B cell (primary cell): ENCODE data around the gene UPK3A. TPM values are rescaled to one million over a fixed set of nuclear protein-coding genes. Genes with fewer than 3 reads are reported as not detected.

Experiments used
- ATAC-seq: fragments of 200-7000 bp; cut with Tn5 transposase; one replicate; pipeline ENCODE4 v1.10.0; 2021; ENCODE audit warnings: low read depth, mild to moderate bottlenecking, moderate number of reproducible peaks, moderate library complexity
- CTCF ChIA-PET: fragments of 350-600 bp; sonication (Branson Sonifier 250); formaldehyde crosslinking; loops from one replicate; lab custom pipeline; 2021; ENCODE audit warnings: antibody characterized with exemption, inconsistent platforms; lab: Charles Lee
- POLR2A ChIA-PET: fragments of 350-600 bp; sonication (Branson Sonifier 250); formaldehyde crosslinking; loops from one replicate; lab custom pipeline; 2021; ENCODE audit warnings: antibody characterized with exemption; lab: Charles Lee
- DNase-seq: peaks from one replicate; pipeline ENCODE4 v3.0.0; 2013
- H2AFZ ChIP-seq: 2 replicates; pipeline ENCODE4 v1.6.1; 2012; ENCODE audit warnings: mild to moderate bottlenecking, low read depth, low read length; ENCODE audit not compliant: insufficient read depth, poor library complexity, severe bottlenecking
- H3K27ac ChIP-seq, 2 donors: 1 replicate in 1 of 2; 2 replicates in 1 of 2; pipeline ENCODE4 v1.5.1; 2012 to 2013; ENCODE audit warnings: low read length in 2 of 2, mild to moderate bottlenecking in 2 of 2, moderate library complexity in 1 of 2
- H3K27me3 ChIP-seq, 4 experiments: fragments of 200-600 bp in 1 of 4; sonication (generic) in 1 of 4; replicated peaks in 1 of 4; 1 replicate in 2 of 4; 2 replicates in 2 of 4; pipeline versions ENCODE4 v1.6.1 to v1.7.0; 2013 to 2016; ENCODE audit warnings: low read length in 3 of 4, mild to moderate bottlenecking in 2 of 4, mixed read lengths in 1 of 4, moderate library complexity in 1 of 4; ENCODE audit not compliant: insufficient read depth in 4 of 4, control insufficient read depth in 3 of 4; ENCODE audit errors: control extremely low read depth in 1 of 4
- H3K36me3 ChIP-seq, 2 experiments: replicated peaks in 1 of 2; 1 replicate in 1 of 2; 2 replicates in 1 of 2; pipeline versions ENCODE4 v1.6.1 to v1.7.1; 2013; ENCODE audit warnings: low read length in 1 of 2; ENCODE audit not compliant: insufficient read depth in 2 of 2, control insufficient read depth in 1 of 2; ENCODE audit errors: control extremely low read depth in 1 of 2, extremely low read depth in 1 of 2
- H3K4me1 ChIP-seq, 2 donors: fragments of 200-600 bp in 1 of 2; sonication (generic) in 1 of 2; 1 replicate in 1 of 2; 2 replicates in 1 of 2; pipeline versions ENCODE4 v1.5.1 to v1.6.1; 2013 to 2017; ENCODE audit warnings: low read length in 2 of 2; ENCODE audit not compliant: control insufficient read depth in 2 of 2, insufficient read depth in 2 of 2
- H3K4me2 ChIP-seq: replicated peaks from 2 replicates; pipeline ENCODE3; 2012; ENCODE audit warnings: mild to moderate bottlenecking, low read depth, low read length; ENCODE audit not compliant: poor library complexity, severe bottlenecking
- H3K4me3 ChIP-seq, 5 experiments: fragments of 200-600 bp in 1 of 5; sonication (generic) in 1 of 5; 1 replicate in 3 of 5; 2 replicates in 2 of 5; pipeline versions ENCODE4 v1.5.1 to v1.7.0; 2011 to 2016; ENCODE audit warnings: low read length in 4 of 5, mild to moderate bottlenecking in 4 of 5, low read depth in 2 of 5, control low read depth in 1 of 5, moderate library complexity in 1 of 5; ENCODE audit not compliant: insufficient read depth in 1 of 5; ENCODE audit errors: control extremely low read depth in 1 of 5, extremely low read depth in 1 of 5
- H3K79me2 ChIP-seq: fragments of 200-600 bp; sonication (generic); one replicate; pipeline ENCODE4 v1.6.0; 2016; ENCODE audit warnings: low read length; ENCODE audit not compliant: control insufficient read depth, insufficient read depth
- H3K9ac ChIP-seq: fragments of 200-600 bp; sonication (generic); 2 replicates; pipeline ENCODE4 v1.6.1; 2017; ENCODE audit warnings: mild to moderate bottlenecking, low read length, moderate library complexity
- H3K9me3 ChIP-seq, 3 donors: one replicate each; pipeline versions ENCODE4 v1.6.1 to v1.7.1; 2013; ENCODE audit warnings: low read length in 2 of 3; ENCODE audit not compliant: control insufficient read depth in 2 of 3, insufficient read depth in 1 of 3; ENCODE audit errors: control extremely low read depth in 1 of 3
- H4K20me1 ChIP-seq: 2 replicates; pipeline ENCODE4 v1.6.0; 2012; ENCODE audit warnings: mild to moderate bottlenecking, low read length; ENCODE audit not compliant: insufficient read depth, control insufficient read depth, poor library complexity, severe bottlenecking
- H3K27ac Mint-ChIP-seq: one replicate; pipeline ENCODE4 v1.8.0; 2021; ENCODE audit warnings: mixed read lengths
- H3K27me3 Mint-ChIP-seq: one replicate; pipeline ENCODE4 v1.8.0; 2021; ENCODE audit warnings: mixed read lengths
- H3K4me1 Mint-ChIP-seq: one replicate; pipeline ENCODE4 v1.8.0; 2021; ENCODE audit warnings: mixed read lengths
- H3K4me3 Mint-ChIP-seq: one replicate; pipeline ENCODE4 v1.8.0; 2021; ENCODE audit warnings: mixed read lengths
- H3K9me3 Mint-ChIP-seq: one replicate; pipeline ENCODE4 v1.8.0; 2022; ENCODE audit warnings: mixed read lengths; ENCODE audit not compliant: insufficient read depth
- EZH2 ChIP-seq: IDR thresholded peaks from 2 replicates; pipeline ENCODE4 v1.6.1; 2012; ENCODE audit warnings: borderline replicate concordance, low read depth, mild to moderate bottlenecking, moderate library complexity, low read length; ENCODE audit not compliant: insufficient read depth, poor library complexity, severe bottlenecking
- WGBS: methylation state at CpG from one replicate; pipeline ENCODE4 v1.1.5; 2013; ENCODE audit warnings: missing lambda C conversion rate; ENCODE audit not compliant: insufficient coverage; 5-methylcytosine and 5-hydroxymethylcytosine counted together
- intact Hi-C: fragments of 100-400 bp; cut with micrococcal nuclease; formaldehyde crosslinking; loops from one replicate; pipeline ENCODE4 v1.10.0; 2022
- polyA plus RNA-seq: library from polyadenylated mRNA; depleted of rRNA; stranded (reverse); fragments of >200 nt; gene quantifications from 2 replicates; pipeline ENCODE4 v1.2.3, GENCODE V29; 2012
- total RNA-seq, 2 donors: library from RNA; stranded (reverse); fragments of 120-200 nt in 1 of 2; gene quantifications; 1 replicate in 1 of 2; 2 replicates in 1 of 2; pipeline versions ENCODE4 v1.2.3 to v1.2.4, GENCODE V29; 2013 to 2022
- TF ChIP-seq, protein P1 (sequence below): fragments of 200-600 bp; IDR thresholded peaks from one replicate; pipeline ENCODE4 v1.8.0; 2022; ENCODE audit warnings: antibody characterized with exemption, mild to moderate bottlenecking

The UPK3A gene
- total and polyA plus RNA-seq, 2 donors (not counting 1 experiment from before 2014, with no cell fraction given): not detected

- Mint-ChIP-seq H3K27ac (no peak overlapping the region), H3K27me3 (no peaks in the 10 kb centered on the region), H3K9me3 (no peaks in the 10 kb centered on the region), H3K4me1 (no peaks in the 10 kb centered on the region), H3K4me3 (no peak overlapping the region)
- Histone ChIP-seq H3K36me3 (peaks cover 6 to 34% of the 10 kb centered on the region in 2 experiments), H3K79me2 (no peaks in the 10 kb centered on the region), H2AFZ (no peak overlapping the region), H3K4me1 (no peaks in the 10 kb centered on the region), H3K9me3 (no peaks in the 10 kb centered on the region), H3K27ac (no peak overlapping the region), H3K27me3 (no peaks in the 10 kb centered on the region), H3K9ac (no peak overlapping the region), H3K4me3 (no peak overlapping the region), H4K20me1 (no peaks in the 10 kb centered on the region), H3K4me2 (no peak overlapping the region)
- intact Hi-C loops: no loop called here
- CTCF ChIA-PET: no interaction called here
- DNase-seq (no peak), ATAC-seq (no peak)
- 95% methylated on average over 6 of the region's 8 CpGs for WGBS
- TF ChIP-seq, protein P1, sequence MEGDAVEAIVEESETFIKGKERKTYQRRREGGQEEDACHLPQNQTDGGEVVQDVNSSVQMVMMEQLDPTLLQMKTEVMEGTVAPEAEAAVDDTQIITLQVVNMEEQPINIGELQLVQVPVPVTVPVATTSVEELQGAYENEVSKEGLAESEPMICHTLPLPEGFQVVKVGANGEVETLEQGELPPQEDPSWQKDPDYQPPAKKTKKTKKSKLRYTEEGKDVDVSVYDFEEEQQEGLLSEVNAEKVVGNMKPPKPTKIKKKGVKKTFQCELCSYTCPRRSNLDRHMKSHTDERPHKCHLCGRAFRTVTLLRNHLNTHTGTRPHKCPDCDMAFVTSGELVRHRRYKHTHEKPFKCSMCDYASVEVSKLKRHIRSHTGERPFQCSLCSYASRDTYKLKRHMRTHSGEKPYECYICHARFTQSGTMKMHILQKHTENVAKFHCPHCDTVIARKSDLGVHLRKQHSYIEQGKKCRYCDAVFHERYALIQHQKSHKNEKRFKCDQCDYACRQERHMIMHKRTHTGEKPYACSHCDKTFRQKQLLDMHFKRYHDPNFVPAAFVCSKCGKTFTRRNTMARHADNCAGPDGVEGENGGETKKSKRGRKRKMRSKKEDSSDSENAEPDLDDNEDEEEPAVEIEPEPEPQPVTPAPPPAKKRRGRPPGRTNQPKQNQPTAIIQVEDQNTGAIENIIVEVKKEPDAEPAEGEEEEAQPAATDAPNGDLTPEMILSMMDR: no peak
- TF ChIP-seq EZH2: no peak
- POLR2A ChIA-PET: interaction anchor here (0.6 kb wide), 1 partner anchor 27 kb away, joined by 5 read pairs; no protein-coding TSS in a partner anchor
Measured at GRCh38 chr22:45343143-45343542, 58.4 kb downstream of the UPK3A start.

- WGBS: 79% methylated on average over 3 of the region's 5 CpGs
- H4K20me1 ChIP-seq: no peaks in the 10 kb centered on the region
- H3K27ac Mint-ChIP-seq: peak overlapping the region; percentile 50
- H3K9me3 Mint-ChIP-seq: no peaks in the 10 kb centered on the region
- no peak overlapping the region for H3K4me2 ChIP-seq
- H3K4me1 ChIP-seq: no peaks in the 10 kb centered on the region
- no peak for DNase-seq
- no peak for TF ChIP-seq EZH2
- TF ChIP-seq, protein P1: no peak
- H3K9ac ChIP-seq: no peak overlapping the region
- no peak overlapping the region for H3K4me3 Mint-ChIP-seq
- ATAC-seq: no peak
- no peak overlapping the region for H3K27ac ChIP-seq
- no peaks in the 10 kb centered on the region for H3K27me3 ChIP-seq
- intact Hi-C loops: no loop called here
- H3K27me3 Mint-ChIP-seq: no peaks in the 10 kb centered on the region
- no peaks in the 10 kb centered on the region for H3K79me2 ChIP-seq
- H2AFZ ChIP-seq: no peak overlapping the region
- peaks cover 6 to 28% of the 10 kb centered on the region in 2 experiments for H3K36me3 ChIP-seq
- H3K4me1 Mint-ChIP-seq: no peaks in the 10 kb centered on the region
- ChIA-PET CTCF (no interaction called here), POLR2A (no interaction called here)
- no peak overlapping the region for H3K4me3 ChIP-seq
- H3K9me3 ChIP-seq: no peaks in the 10 kb centered on the region
Measured at GRCh38 chr22:45344334-45344733, 59.6 kb downstream of the UPK3A start.

Other genes with a start within 250 kb of the UPK3A start
- 105 and 108 TPM in 2 replicates for gene NUP50, start 121.0 kb upstream of the UPK3A start, total RNA-seq
- gene NUP50, start 121.0 kb upstream of the UPK3A start, polyA plus RNA-seq: 9.1 and 14.4 TPM in 2 replicates
- gene KIAA0930, start 44.1 kb upstream of the UPK3A start, total RNA-seq: 46.8 and 47.2 TPM in 2 replicates
- gene KIAA0930, start 44.1 kb upstream of the UPK3A start, polyA plus RNA-seq: 16.4 and 27.0 TPM in 2 replicates
- 66.5 and 74.6 TPM in 2 replicates for gene FAM118A, start 25.0 kb downstream of the UPK3A start, total RNA-seq
- 66.4 and 216 TPM in 2 replicates for gene FAM118A, start 25.0 kb downstream of the UPK3A start, polyA plus RNA-seq
- 0.07 TPM in 1 of 2 replicates, not detected in the other for gene SMC1B, start 128.7 kb downstream of the UPK3A start, total RNA-seq
- not detected in 2 replicates for gene SMC1B, start 128.7 kb downstream of the UPK3A start, polyA plus RNA-seq
- gene RIBC2, start 128.7 kb downstream of the UPK3A start, total RNA-seq: not detected in 2 replicates
- not detected in 2 replicates for gene RIBC2, start 128.7 kb downstream of the UPK3A start, polyA plus RNA-seq
- gene FBLN1, start 217.9 kb downstream of the UPK3A start, total RNA-seq: not detected in 2 replicates
- not detected in 2 replicates for gene FBLN1, start 217.9 kb downstream of the UPK3A start, polyA plus RNA-seq